ENCODE results near the gene RASD2. TPM values are rescaled to one million over a fixed set of nuclear protein-coding genes. Genes with fewer than 3 reads are reported as not detected.
A peak's percentile ranks its signal among the peaks of the same experiment; 100 is the strongest.

RASD2 gene
- total RNA-seq, 1 donor from 2014 or later = 9.4 TPM

DNA sequence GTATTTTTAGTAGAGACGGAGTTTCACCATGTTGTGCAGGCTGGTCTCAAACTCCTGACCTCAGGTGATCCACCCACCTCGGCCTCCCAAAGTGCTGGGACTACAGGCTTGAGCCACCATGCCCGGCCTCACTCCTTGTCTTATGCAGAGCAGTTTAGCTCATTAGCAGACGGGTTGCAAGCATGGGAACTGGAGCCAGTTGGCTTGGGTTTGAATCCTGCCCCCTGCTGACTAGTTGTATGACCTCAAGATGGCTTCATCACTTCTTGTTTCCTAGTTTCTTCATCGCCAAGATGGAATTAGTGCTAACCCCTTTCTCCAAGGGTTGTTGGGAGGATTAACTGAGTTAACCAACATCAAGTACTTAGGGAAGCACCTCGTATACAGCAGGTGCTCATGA lies 23.4 kb upstream of the RASD2 start:
- intact Hi-C loops (cut with micrococcal nuclease) = no loop called here
- no peak for ATAC-seq

DNA sequence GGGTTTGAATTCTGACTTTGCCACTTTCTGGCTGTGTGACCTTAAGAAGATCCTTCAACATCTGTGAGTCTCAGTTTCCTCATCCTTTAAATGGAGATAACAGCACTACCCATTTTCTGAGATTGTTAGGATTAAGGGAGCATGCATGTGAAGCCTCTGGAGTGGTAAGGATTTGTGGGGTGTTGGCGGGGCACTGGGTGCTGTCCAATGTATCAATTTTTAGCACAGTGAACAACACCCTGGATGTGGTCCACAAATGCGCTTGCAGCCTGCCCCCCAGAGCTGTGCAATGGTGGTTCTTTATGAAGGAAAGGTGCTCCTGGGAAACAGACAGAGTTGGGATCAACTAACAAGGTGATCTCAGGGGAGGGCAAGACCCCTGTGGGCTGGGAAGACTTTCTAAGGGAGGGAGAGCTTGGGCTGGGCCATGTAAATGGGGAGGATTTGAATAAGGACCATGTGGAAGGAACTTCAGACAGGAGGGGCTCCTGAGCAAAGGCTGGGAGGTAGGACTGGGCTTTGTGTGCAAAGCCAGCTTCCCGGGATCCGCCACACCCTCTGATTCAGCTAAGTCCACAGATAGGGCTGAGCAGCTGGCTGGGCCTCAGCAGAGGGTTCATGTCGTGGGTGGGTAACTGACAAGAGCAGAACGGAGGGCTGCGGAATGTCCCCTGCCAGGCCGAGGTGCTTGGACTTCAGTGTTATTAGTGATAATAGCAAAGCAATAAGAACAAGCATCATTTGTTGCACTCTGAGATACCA lies 22.7 kb upstream of the RASD2 start:
- no peak for ATAC-seq
- intact Hi-C loops (cut with micrococcal nuclease) = no loop called here

More for the DNA sequence above, 23.4 kb upstream of the RASD2 start:
- no peak for DNase-seq

GRCh38 chr22:35518811-35519210 lies 21.8 kb upstream of the RASD2 start:
- intact Hi-C loops (cut with micrococcal nuclease) = no loop called here
- DNase-seq (no peak), ATAC-seq (no peak)

More for the DNA sequence above, 22.7 kb upstream of the RASD2 start:
- no peak for DNase-seq

GRCh38 chr22:35519306-35520000 lies 21.2 kb upstream of the RASD2 start:
- intact Hi-C loops (cut with micrococcal nuclease) = no loop called here
- DNase-seq (no peak), ATAC-seq (no peak)

DNA sequence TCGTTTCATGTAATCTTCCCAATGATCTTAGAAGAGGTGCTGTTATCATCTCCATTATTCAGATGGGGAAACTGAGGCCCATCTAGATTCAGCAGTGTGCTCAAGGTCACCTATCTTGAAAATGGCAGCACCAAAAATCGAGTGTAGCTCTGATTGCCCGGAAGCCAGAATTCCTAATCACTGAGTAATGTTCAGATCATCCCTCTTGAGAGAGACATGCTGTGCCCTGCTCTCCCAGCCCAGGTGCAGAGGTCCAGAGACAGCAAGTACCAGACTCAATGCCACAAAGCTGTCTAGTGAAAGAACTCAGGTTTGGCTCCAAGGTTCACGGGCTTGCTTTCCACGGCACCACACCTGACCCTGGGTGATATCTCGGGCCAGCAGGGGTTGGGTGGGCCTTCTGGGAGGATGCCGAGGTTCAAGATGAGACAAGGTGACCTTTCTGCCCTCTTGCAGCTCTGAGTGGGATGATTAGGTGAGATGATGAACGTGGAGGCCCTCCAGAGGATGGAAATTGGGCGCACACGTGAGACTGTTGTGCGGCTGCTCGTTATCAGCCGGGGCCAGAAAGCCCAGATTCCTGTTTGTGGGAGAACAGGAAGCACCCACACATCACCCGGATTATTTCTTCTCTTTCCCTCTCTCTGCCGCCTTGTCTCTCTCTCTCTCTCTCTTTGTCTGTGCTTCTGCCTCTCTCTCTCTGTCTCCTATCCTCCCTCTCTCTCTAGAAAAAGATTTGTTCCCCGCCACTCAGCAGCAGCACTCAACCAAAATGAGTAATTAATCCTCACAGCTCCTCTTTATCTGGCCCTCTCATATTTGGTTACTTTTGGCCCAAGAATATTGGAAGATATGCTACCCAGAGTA lies 19.0 kb upstream of the RASD2 start:
- intact Hi-C loops (cut with micrococcal nuclease) = no loop called here
- ATAC-seq (no peak), DNase-seq (no peak)

DNA sequence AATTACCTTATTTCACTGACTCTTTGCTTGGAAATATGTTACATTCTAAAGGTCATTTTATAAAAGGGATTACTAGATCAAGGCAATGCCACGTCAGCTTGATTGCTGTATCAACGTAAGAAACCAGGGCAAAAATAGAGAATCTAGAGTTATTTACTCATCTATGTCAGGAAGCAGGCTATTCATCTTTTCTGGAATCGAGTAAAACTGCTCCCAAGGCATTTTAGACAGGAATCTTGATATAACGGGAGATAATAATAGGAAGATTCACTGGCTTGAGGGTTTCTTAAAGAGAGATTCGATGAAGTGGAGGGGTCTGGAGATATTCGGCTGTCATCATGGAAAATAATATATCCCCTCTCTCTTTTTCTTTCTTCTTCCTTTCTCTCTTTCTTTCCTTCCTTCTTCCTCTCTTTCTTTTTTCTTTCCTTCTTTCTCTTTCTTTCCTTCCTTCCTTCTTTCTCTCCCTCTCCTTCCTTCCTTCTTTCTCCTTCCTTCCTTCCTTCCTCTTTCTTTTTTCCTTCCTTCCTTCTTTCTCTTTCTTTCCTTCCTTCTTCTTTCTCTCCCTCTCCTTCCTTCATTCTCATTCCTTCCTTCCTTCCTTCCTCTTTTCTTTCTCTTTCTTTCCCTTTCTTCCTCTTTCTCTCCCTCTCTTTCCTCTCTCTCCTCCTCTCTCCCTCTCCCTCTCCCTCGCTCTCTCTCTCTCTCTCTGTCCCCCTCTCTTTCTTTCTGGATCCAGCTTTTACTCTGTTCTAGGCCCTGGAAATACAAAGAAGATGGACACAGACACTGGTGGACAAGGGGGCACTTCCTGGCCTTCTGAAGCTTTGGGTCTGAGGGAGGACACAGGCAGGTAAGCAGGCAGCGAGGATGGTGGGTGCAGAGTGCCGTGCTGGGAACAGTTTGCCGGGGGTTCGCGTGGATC lies 18.1 kb upstream of the RASD2 start:
- intact Hi-C loops (cut with micrococcal nuclease) = no loop called here
- no peak for DNase-seq
- ATAC-seq = no peak

GRCh38 chr22:35523167-35523947 lies 17.3 kb upstream of the RASD2 start:
- ATAC-seq (no peak), DNase-seq (no peak)
- intact Hi-C loops (cut with micrococcal nuclease) = no loop called here

- DNase-seq (peak; percentile 67), ATAC-seq (peak; percentile 71)
- intact Hi-C loops (cut with micrococcal nuclease) = no loop called here
These were observed 15.5 kb upstream of the RASD2 start for GRCh38 chr22:35524966-35525686.

GRCh38 chr22:35525687-35526332 lies 14.8 kb upstream of the RASD2 start:
- DNase-seq (no peak), ATAC-seq (peak; percentile 27)
- intact Hi-C loops (cut with micrococcal nuclease) = no loop called here

DNA sequence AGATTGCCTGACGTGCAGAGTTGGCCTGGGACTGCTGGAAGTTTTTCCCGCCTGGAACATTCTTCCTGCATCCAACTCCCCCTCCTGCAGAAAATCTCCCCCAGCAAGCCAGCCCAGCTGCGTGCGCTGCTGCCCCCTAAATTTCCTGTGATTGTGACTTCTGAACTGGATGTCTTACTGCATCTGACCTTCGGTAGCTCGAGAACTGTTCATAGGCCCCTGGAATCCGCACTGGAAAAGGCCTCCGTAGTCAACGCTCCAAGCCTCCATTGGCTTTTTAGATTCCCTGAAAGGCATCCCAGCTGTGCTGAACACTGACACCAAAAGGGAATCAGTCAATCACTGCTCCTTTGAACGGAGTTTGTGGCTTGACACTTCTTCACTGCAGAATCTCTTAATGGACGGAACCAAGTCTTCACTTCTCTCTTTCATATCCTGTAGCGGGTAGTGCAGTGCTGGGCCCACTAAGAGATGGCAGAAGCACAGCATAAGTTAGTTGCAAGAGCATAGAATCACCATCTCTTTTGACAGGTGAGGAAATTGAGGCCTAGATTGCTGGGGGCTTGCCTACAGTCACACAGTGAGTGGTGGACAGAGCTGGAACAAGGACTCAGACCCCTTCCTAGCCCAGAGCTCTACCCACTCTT lies 14.2 kb upstream of the RASD2 start:
- no peak for DNase-seq
- intact Hi-C loops (cut with micrococcal nuclease) = no loop called here
- peak; percentile 64 for ATAC-seq

DNA sequence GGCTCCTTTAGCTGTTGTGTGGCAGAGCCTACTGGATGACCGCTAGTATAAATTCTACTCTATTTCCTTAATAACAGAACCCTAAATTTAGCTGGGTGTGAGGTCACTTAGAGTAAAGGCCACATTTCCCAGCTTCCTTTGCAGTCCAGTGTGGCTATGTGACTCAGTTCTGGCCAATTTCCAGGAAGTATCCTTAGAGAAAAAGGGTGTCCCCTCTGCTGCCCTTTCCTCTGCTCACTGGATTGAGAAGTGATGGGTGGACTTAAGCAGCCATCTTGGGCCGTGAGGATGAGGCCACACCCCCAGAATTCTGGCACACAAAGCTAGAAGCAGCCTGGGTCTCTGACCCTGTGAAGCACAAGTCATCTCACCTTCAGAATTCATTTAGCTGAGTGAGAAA lies 11.7 kb upstream of the RASD2 start:
- ATAC-seq = no peak

GRCh38 chr22:35530700-35531099 lies 9.9 kb upstream of the RASD2 start:
- DNase-seq (no peak), ATAC-seq (no peak)
- intact Hi-C loops (cut with micrococcal nuclease) = no loop called here

More for the DNA sequence above, 11.7 kb upstream of the RASD2 start:
- intact Hi-C loops (cut with micrococcal nuclease) = no loop called here
- DNase-seq = no peak

GRCh38 chr22:35531202-35531601 lies 9.4 kb upstream of the RASD2 start:
- DNase-seq (no peak), ATAC-seq (peak; percentile 43)
- intact Hi-C loops (cut with micrococcal nuclease) = no loop called here

GRCh38 chr22:35531676-35532075 lies 9.0 kb upstream of the RASD2 start:
- intact Hi-C loops (cut with micrococcal nuclease) = no loop called here
- ATAC-seq (no peak), DNase-seq (no peak)

DNA sequence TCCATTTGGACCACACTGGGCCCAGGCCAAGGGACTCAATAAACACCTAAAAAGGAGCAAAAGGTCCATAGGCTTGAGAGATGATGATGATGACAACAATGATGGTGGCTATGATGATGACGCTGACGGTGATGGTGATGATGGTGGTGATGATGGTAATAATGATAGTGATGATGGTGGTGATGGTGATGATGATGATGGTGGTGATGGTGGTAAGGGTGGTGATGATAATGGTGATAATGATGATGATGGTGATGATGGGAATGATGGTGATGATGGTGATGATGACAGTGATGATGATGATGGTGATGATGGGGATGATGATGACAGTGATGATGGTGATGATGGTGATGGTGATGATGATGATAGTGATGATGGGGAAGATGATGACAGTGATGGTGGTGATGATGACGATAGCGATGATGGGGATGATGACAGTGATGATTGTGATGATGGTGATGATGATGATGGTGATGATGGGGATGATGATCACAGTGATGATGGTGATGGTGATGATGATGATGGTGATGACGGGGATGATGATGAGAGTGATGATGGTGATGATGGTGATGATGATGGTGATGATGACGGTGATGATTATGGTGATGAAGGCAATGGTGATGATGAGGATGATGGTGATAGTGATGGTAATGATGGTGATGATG lies 7.1 kb upstream of the RASD2 start:
- no peak for ATAC-seq
- intact Hi-C loops (cut with micrococcal nuclease) = no loop called here
- DNase-seq = no peak

DNA sequence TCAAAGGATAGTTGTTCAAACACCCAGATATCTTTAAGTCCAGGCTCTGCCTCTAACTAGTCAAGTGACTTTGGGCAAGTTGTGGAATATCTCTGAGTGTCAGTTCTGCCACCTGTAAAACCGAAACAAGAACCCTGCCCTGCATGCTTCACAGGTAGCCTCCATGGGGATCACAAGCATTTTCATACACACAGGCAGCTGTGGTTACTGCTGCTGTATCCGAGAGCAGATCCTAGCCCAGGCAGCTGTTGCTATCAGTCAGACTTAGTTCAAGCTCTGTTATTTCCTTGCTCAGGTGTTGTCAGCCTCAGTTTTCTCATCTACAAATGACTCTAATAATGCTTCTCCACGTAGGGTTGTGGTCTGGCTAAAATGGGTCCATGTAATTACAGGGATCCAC lies 6.5 kb upstream of the RASD2 start:
- DNase-seq (no peak), ATAC-seq (no peak)
- intact Hi-C loops (cut with micrococcal nuclease) = no loop called here

Data from left ventricle myocardium superior (tissue), 1 donor.